Measurements from ENCODE around the gene RYR1. TPM values are rescaled to one million over a fixed set of nuclear protein-coding genes. Genes with fewer than 3 reads are reported as not detected.

RYR1 gene
- total and polyA plus RNA-seq, 2 experiments from 2014 or later, result 0.07 to 0.21 TPM

DNA sequence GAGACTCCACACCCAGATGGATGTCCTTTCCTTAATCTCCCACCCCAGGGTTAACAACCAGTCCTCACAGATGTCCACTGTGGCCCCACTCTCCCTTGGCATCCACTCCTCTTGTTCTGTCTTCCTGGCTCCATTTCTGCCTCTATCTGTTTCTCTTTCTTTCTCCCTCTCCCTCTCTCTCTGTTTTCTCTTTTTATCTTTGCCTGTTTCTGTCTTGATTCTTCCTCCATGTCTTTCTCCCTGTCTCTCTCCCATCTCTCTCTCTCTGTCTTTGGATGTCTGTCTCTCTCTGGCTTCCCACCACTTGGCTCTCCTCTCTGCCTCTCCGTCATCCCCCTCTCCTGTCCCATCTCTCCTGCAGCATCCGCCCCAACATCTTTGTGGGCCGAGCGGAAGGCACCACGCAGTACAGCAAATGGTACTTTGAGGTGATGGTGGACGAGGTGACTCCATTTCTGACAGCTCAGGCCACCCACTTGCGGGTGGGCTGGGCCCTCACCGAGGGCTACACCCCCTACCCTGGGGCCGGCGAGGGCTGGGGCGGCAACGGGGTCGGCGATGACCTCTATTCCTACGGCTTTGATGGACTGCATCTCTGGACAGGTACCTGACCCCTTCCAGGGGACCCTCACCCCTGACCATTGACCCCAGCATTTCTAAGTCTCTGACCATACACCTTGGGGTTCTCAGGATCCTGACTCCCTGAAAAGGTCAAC lies 24.4 kb downstream of the RYR1 start:
- H3K4me3 ChIP-seq, result no peak overlapping the region
- H4K20me1 ChIP-seq (ENCODE audit: insufficient read depth, poor library complexity, severe bottlenecking), result no peaks in the 10 kb centered on the region
- WGBS (ENCODE audit: low lambda C conversion rate, missing lambda C conversion rate), result 90% methylated on average over 15 of the region's 15 CpGs

DNA sequence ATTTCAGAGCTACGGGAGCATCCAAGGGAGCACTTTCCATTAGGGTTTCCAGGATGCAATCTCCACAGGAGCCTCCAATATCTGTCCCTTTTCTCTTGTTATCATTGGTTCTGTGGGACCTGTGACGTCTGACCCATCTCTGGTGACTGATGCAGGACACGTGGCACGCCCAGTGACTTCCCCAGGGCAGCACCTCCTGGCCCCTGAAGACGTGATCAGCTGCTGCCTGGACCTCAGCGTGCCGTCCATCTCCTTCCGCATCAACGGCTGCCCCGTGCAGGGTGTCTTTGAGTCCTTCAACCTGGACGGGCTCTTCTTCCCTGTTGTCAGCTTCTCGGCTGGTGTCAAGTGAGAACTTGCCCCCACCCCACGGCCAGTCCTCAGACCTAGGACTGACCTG lies 25.5 kb downstream of the RYR1 start:
- Histone ChIP-seq H3K79me2 (no peaks in the 10 kb centered on the region), H3K27me3 (no peaks in the 10 kb centered on the region), H3K36me3 (replicated peaks; ENCODE audit: insufficient read depth, low read depth) (no peaks in the 10 kb centered on the region), H3K9me3 (ENCODE audit: low read depth) (no peaks in the 10 kb centered on the region), H3K9me2 (replicated peaks; ENCODE audit: insufficient read depth) (no peaks in the 10 kb centered on the region), H3K27ac (no peak overlapping the region), H3K4me3 (no peak overlapping the region), H2AFZ (no peak overlapping the region), H3K4me2 (no peak overlapping the region), H4K20me1 (ENCODE audit: insufficient read depth, poor library complexity, severe bottlenecking) (no peaks in the 10 kb centered on the region), H3K4me1 (ENCODE audit: insufficient read depth) (no peaks in the 10 kb centered on the region)
- TF ChIP-seq EZH2 (IDR thresholded peaks at IDR 0.05; ENCODE audit: borderline replicate concordance), result no peak
- TF ChIP-seq CTCF (IDR thresholded peaks at IDR 0.05; ENCODE audit: poor library complexity), result no peak
- no peak for TF ChIP-seq EZH2phosphoT487 (IDR thresholded peaks at IDR 0.05; ENCODE audit: low read depth, severe bottlenecking, unreplicated experiment)
- WGBS (ENCODE audit: low lambda C conversion rate, missing lambda C conversion rate), result 91% methylated on average over 13 of the region's 13 CpGs
- no peak for DNase-seq (ENCODE audit: low spot score)

More for the DNA sequence above, 24.4 kb downstream of the RYR1 start:
- Histone ChIP-seq H3K9me2 (replicated peaks; ENCODE audit: insufficient read depth) (no peaks in the 10 kb centered on the region), H3K36me3 (replicated peaks; ENCODE audit: insufficient read depth, low read depth) (no peaks in the 10 kb centered on the region), H3K9me3 (ENCODE audit: low read depth) (no peaks in the 10 kb centered on the region), H3K79me2 (no peaks in the 10 kb centered on the region), H3K27ac (no peak overlapping the region), H2AFZ (no peak overlapping the region), H3K4me2 (no peak overlapping the region), H3K4me1 (ENCODE audit: insufficient read depth) (no peaks in the 10 kb centered on the region), H3K27me3 (no peaks in the 10 kb centered on the region)
- no peak for DNase-seq (ENCODE audit: low spot score)
- TF ChIP-seq CTCF (IDR thresholded peaks at IDR 0.05; ENCODE audit: poor library complexity) (no peak), EZH2phosphoT487 (IDR thresholded peaks at IDR 0.05; ENCODE audit: low read depth, severe bottlenecking, unreplicated experiment) (no peak), EZH2 (IDR thresholded peaks at IDR 0.05; ENCODE audit: borderline replicate concordance) (no peak)

DNA sequence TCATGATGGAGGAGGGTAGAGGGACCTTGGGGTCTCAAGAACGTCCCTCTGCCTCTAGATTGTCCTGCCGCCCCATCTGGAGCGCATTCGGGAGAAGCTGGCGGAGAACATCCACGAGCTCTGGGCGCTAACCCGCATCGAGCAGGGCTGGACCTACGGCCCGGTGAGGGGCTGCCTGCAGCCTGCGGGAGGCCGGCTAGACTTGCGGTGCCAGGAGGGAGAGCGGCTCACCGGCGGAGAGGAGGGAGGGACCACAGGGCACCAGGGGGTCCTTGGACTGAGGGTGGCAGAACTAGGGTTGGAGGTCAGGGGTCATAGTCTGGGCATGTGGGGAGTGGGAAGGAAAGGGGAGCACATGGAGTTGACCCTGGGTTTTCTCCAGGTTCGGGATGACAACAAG lies 29.9 kb downstream of the RYR1 start:
- H3K4me2 ChIP-seq, result no peak overlapping the region
- H3K9me3 ChIP-seq (ENCODE audit: low read depth), result no peaks in the 10 kb centered on the region
- TF ChIP-seq EZH2 (IDR thresholded peaks at IDR 0.05; ENCODE audit: borderline replicate concordance), result no peak
- TF ChIP-seq CTCF (IDR thresholded peaks at IDR 0.05; ENCODE audit: poor library complexity), result no peak
- no peak for TF ChIP-seq EZH2phosphoT487 (IDR thresholded peaks at IDR 0.05; ENCODE audit: low read depth, severe bottlenecking, unreplicated experiment)
- H3K36me3 ChIP-seq (replicated peaks; ENCODE audit: insufficient read depth, low read depth), result no peaks in the 10 kb centered on the region
- H4K20me1 ChIP-seq (ENCODE audit: insufficient read depth, poor library complexity, severe bottlenecking), result no peaks in the 10 kb centered on the region
- no peak overlapping the region for H3K4me3 ChIP-seq
- H3K4me1 ChIP-seq (ENCODE audit: insufficient read depth), result no peaks in the 10 kb centered on the region
- no peaks in the 10 kb centered on the region for H3K79me2 ChIP-seq
- DNase-seq (ENCODE audit: low spot score), result no peak
- no peaks in the 10 kb centered on the region for H3K9me2 ChIP-seq (replicated peaks; ENCODE audit: insufficient read depth)
- 91% methylated on average over 17 of the region's 18 CpGs for WGBS (ENCODE audit: low lambda C conversion rate, missing lambda C conversion rate)
- no peak overlapping the region for H3K27ac ChIP-seq
- no peaks in the 10 kb centered on the region for H3K27me3 ChIP-seq
- H2AFZ ChIP-seq, result no peak overlapping the region

Data from hepatocyte (in vitro differentiated cells).